Gastroesophageal sphincter (tissue), 3 donors: Measurements from ENCODE around the gene C11orf52.

Experiments used
- POLR2A ChIP-seq, 2 donors: fragments of 450-650 bp; IDR thresholded peaks; one replicate each; pipeline ENCODE4 v1.6.1; 2017; ENCODE audit warnings: antibody characterized with exemption in 2 of 2, mild to moderate bottlenecking in 2 of 2, moderate library complexity in 1 of 2
- TF ChIP-seq, protein P1 (sequence below), 4 experiments: fragments of 200-600 bp in 2 of 4; fragments of 450-650 bp in 2 of 4; sonication (generic) in 1 of 4; IDR thresholded peaks; one replicate each; pipeline ENCODE4 v1.5.1; 2017 to 2019; ENCODE audit warnings: antibody characterized with exemption in 4 of 4, mild to moderate bottlenecking in 2 of 4, moderate library complexity in 2 of 4

DNA sequence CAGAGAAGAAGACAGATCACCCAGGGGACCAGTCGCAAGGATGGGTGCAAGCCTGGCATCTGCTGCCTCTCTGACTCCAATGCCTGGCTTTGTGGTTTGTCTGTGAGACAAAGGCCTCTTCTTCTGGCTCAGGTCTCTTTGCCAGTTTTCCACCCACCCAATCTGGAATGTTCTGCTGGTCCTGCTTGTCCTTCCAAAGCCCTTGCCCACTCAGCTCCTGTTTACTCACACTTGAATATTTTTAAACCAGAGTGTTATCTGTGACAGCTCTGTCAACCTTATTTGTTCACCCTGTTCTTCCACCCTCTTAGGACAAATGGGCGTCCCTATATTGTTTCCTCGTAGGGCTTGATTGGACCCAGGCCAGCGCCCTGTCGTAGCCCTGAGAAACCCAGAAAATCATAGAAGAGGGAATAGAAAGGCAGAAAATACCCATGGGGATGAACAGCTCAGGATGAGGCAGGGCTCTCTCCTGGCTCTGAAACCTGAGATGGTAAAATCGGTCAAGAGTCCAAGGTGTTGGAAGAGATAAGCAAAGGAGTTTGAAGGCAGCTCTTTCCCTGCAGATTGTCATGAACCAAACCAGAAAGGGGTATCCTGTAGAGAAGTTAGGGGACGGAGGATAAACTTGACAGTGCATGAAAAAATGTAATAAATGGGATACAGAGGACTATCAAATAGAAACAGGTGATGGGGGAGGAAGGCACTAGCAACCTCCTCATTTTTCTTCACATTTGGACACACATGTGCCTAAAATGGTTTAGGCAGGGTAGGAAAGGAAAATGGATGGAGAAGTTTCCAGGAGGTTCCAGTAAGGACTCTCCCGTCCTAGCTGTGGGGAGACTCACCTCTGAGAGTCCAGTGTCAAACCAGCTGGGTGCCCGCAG is 7.8 kb upstream of the C11orf52 start:
- TF ChIP-seq, protein P1, sequence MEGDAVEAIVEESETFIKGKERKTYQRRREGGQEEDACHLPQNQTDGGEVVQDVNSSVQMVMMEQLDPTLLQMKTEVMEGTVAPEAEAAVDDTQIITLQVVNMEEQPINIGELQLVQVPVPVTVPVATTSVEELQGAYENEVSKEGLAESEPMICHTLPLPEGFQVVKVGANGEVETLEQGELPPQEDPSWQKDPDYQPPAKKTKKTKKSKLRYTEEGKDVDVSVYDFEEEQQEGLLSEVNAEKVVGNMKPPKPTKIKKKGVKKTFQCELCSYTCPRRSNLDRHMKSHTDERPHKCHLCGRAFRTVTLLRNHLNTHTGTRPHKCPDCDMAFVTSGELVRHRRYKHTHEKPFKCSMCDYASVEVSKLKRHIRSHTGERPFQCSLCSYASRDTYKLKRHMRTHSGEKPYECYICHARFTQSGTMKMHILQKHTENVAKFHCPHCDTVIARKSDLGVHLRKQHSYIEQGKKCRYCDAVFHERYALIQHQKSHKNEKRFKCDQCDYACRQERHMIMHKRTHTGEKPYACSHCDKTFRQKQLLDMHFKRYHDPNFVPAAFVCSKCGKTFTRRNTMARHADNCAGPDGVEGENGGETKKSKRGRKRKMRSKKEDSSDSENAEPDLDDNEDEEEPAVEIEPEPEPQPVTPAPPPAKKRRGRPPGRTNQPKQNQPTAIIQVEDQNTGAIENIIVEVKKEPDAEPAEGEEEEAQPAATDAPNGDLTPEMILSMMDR (IDR thresholded peaks at IDR 0.05): no peak
- peak in 1 of 2 donors; percentile 22 for TF ChIP-seq POLR2A (IDR thresholded peaks at IDR 0.05)
